Liver (tissue), 3 donors: ENCODE results near the gene DHRS4.

Experiments
- FOXA1 ChIP-seq: IDR thresholded peaks from 2 replicates; pipeline ENCODE4 v1.6.1; 2016; ENCODE audit warnings: antibody characterized with exemption
- HNF4A ChIP-seq, 2 donors: conservative IDR thresholded peaks; 2 replicates each; pipeline ENCODE4 v1.6.1; 2016; ENCODE audit warnings: antibody characterized with exemption in 2 of 2, mild to moderate bottlenecking in 2 of 2
- JUND ChIP-seq, 2 donors: IDR thresholded peaks; 2 replicates each; pipeline ENCODE4 v1.6.1; 2016; ENCODE audit warnings: antibody characterized with exemption in 2 of 2
- RAD21 ChIP-seq, 2 donors: IDR thresholded peaks; 2 replicates each; pipeline ENCODE4 v1.6.1; 2016; ENCODE audit warnings: antibody characterized with exemption in 2 of 2, mild to moderate bottlenecking in 2 of 2
- RXRA ChIP-seq, 2 donors: IDR thresholded peaks; 2 replicates each; pipeline ENCODE4 v1.6.1; 2017 to 2018; ENCODE audit warnings: antibody characterized with exemption in 2 of 2, mild to moderate bottlenecking in 1 of 2
- SP1 ChIP-seq: IDR thresholded peaks from 2 replicates; pipeline ENCODE4 v1.6.1; 2018; ENCODE audit warnings: antibody characterized with exemption, mild to moderate bottlenecking
- TAF1 ChIP-seq: conservative IDR thresholded peaks from 2 replicates; pipeline ENCODE4 v1.6.1; 2016; ENCODE audit warnings: antibody characterized with exemption, mild to moderate bottlenecking
- YY1 ChIP-seq: IDR thresholded peaks from 2 replicates; pipeline ENCODE4 v1.6.1; 2016; ENCODE audit warnings: antibody characterized with exemption, mild to moderate bottlenecking
- TF ChIP-seq, protein P1 (sequence below): fragments of 150-350 bp; IDR thresholded peaks from 2 replicates; pipeline ENCODE4 v1.5.1; 2017; ENCODE audit warnings: improper control_type of control experiment, low read depth, low read length; ENCODE audit not compliant: missing input control
- TF ChIP-seq, protein P2 (sequence below): IDR thresholded peaks from 2 replicates; pipeline ENCODE4 v1.6.1; 2016; ENCODE audit warnings: antibody characterized with exemption
- TF ChIP-seq, protein P3 (sequence below): IDR thresholded peaks from 2 replicates; pipeline ENCODE4 v1.6.1; 2016; ENCODE audit warnings: antibody characterized with exemption, mild to moderate bottlenecking
- TF ChIP-seq, protein P4 (sequence below): IDR thresholded peaks from 2 replicates; pipeline ENCODE4 v1.6.1; 2016; ENCODE audit warnings: antibody characterized with exemption
- donor health status: healthy.
- donor health status: healthy.

DNA sequence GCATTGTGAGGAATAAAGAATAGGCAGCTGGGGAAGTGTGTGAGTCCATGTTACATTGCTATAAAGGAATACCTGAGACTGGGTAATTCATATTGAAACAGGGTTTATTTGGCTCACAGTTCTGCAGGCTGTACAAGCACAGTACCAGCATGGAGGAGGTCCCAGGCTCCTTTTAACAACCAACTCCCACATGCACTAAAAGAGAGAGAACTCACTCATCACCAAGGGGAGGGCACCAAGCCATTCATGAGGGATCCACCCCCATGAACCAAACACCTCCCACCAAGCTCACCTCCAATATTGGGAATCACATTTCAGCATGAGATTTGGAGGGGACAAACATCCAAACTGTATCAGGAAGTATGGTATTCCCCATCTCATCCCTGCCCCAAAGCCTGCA is 11.9 kb upstream of the DHRS4 start:
- TF ChIP-seq, protein P1, sequence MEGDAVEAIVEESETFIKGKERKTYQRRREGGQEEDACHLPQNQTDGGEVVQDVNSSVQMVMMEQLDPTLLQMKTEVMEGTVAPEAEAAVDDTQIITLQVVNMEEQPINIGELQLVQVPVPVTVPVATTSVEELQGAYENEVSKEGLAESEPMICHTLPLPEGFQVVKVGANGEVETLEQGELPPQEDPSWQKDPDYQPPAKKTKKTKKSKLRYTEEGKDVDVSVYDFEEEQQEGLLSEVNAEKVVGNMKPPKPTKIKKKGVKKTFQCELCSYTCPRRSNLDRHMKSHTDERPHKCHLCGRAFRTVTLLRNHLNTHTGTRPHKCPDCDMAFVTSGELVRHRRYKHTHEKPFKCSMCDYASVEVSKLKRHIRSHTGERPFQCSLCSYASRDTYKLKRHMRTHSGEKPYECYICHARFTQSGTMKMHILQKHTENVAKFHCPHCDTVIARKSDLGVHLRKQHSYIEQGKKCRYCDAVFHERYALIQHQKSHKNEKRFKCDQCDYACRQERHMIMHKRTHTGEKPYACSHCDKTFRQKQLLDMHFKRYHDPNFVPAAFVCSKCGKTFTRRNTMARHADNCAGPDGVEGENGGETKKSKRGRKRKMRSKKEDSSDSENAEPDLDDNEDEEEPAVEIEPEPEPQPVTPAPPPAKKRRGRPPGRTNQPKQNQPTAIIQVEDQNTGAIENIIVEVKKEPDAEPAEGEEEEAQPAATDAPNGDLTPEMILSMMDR: no peak
- TF ChIP-seq, protein P2, sequence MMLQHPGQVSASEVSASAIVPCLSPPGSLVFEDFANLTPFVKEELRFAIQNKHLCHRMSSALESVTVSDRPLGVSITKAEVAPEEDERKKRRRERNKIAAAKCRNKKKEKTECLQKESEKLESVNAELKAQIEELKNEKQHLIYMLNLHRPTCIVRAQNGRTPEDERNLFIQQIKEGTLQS: no peak
- TF ChIP-seq, protein P3, sequence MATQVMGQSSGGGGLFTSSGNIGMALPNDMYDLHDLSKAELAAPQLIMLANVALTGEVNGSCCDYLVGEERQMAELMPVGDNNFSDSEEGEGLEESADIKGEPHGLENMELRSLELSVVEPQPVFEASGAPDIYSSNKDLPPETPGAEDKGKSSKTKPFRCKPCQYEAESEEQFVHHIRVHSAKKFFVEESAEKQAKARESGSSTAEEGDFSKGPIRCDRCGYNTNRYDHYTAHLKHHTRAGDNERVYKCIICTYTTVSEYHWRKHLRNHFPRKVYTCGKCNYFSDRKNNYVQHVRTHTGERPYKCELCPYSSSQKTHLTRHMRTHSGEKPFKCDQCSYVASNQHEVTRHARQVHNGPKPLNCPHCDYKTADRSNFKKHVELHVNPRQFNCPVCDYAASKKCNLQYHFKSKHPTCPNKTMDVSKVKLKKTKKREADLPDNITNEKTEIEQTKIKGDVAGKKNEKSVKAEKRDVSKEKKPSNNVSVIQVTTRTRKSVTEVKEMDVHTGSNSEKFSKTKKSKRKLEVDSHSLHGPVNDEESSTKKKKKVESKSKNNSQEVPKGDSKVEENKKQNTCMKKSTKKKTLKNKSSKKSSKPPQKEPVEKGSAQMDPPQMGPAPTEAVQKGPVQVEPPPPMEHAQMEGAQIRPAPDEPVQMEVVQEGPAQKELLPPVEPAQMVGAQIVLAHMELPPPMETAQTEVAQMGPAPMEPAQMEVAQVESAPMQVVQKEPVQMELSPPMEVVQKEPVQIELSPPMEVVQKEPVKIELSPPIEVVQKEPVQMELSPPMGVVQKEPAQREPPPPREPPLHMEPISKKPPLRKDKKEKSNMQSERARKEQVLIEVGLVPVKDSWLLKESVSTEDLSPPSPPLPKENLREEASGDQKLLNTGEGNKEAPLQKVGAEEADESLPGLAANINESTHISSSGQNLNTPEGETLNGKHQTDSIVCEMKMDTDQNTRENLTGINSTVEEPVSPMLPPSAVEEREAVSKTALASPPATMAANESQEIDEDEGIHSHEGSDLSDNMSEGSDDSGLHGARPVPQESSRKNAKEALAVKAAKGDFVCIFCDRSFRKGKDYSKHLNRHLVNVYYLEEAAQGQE: no peak
- TF ChIP-seq, protein P4, sequence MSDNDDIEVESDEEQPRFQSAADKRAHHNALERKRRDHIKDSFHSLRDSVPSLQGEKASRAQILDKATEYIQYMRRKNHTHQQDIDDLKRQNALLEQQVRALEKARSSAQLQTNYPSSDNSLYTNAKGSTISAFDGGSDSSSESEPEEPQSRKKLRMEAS: no peak
- TF ChIP-seq SP1: no peak
- no peak for TF ChIP-seq TAF1
- TF ChIP-seq HNF4A (conservative IDR thresholded peaks at IDR 0.05): no peak
- no peak for TF ChIP-seq FOXA1
- TF ChIP-seq RXRA (IDR thresholded peaks at IDR 0.05): no peak
- TF ChIP-seq JUND (IDR thresholded peaks at IDR 0.05): no peak
- TF ChIP-seq RAD21 (IDR thresholded peaks at IDR 0.05): no peak
- no peak for TF ChIP-seq YY1
